Measurements from ENCODE around the gene STAP2. TPM values are rescaled to one million over a fixed set of nuclear protein-coding genes. Genes with fewer than 3 reads are reported as not detected.
"Not testable (repeated sequence)": the region's sequence is repeated elsewhere in the genome, so short reads cannot be mapped to it uniquely, and the experiment has no call there.

Gene STAP2
- total RNA-seq, 1 experiment from 2014 or later: 2.6 TPM

GRCh38 chr19:4278419-4279266 lies 60.0 kb downstream of the STAP2 start, which contains the start of gene SHD:
TSS of gene SHD (plus strand) at chr19:4279266. CDS start at chr19:4280064, 798 bp downstream.
- no peak for DNase-seq (ENCODE audit: extremely low read depth, low read depth)

GRCh38 chr19:4278010-4278409 lies 60.6 kb downstream of the STAP2 start:
- DNase-seq (ENCODE audit: extremely low read depth, low read depth): no peak

- DNase-seq (ENCODE audit: extremely low read depth, low read depth): no peak
These were observed 61.4 kb downstream of the STAP2 start for GRCh38 chr19:4277191-4277696.

DNA sequence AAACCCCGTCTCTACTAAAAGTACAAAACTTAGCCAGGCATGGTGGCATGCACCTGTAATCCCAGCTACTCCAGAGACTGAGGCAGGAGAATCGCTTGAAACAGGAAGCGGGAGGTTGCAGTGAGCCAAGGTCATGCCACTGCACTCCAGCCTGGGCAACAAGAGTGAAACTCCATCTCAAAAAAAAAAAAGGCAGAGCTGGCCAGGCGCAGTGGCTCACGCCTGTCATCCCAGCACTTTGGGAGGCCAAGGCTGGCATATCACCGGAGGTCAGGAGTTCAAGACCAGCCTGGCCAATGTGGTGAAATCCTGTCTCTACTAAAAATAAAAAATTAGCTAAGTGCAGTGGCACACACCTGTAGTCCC lies 64.3 kb downstream of the STAP2 start:
- DNase-seq (ENCODE audit: extremely low read depth, low read depth): not testable (repeated sequence)

Other genes starting within 250 kb of the STAP2 start
- 154 and 184 TPM in 2 replicates for gene MAP2K2, start 214.7 kb downstream of the STAP2 start, total RNA-seq (2014; rRNA removed; shearing (Covaris generic))
- not detected in 2 replicates for gene CREB3L3, start 185.2 kb downstream of the STAP2 start, total RNA-seq (2014; rRNA removed; shearing (Covaris generic))
- gene SIRT6, start 156.3 kb downstream of the STAP2 start, total RNA-seq (2014; rRNA removed; shearing (Covaris generic)): 13.9 and 14.8 TPM in 2 replicates
- gene ANKRD24, start 156.1 kb downstream of the STAP2 start, total RNA-seq (2014; rRNA removed; shearing (Covaris generic)): 0.20 and 0.37 TPM in 2 replicates
- 0.30 TPM in 1 of 2 replicates, not detected in the other for gene EBI3, start 109.3 kb downstream of the STAP2 start, total RNA-seq (2014; rRNA removed; shearing (Covaris generic))
- gene YJU2, start 91.7 kb downstream of the STAP2 start, total RNA-seq (2014; rRNA removed; shearing (Covaris generic)): 13.9 and 15.7 TPM in 2 replicates
- gene SHD, start 59.6 kb downstream of the STAP2 start, total RNA-seq (2014; rRNA removed; shearing (Covaris generic)): not detected in 2 replicates
- not detected in 2 replicates for gene TMIGD2, start 36.4 kb downstream of the STAP2 start, total RNA-seq (2014; rRNA removed; shearing (Covaris generic))
- not detected in 2 replicates for gene FSD1, start 34.2 kb downstream of the STAP2 start, total RNA-seq (2014; rRNA removed; shearing (Covaris generic))
- 2.3 and 3.5 TPM in 2 replicates for gene MPND, start 4.7 kb upstream of the STAP2 start, total RNA-seq (2014; rRNA removed; shearing (Covaris generic))
- gene SH3GL1, start 61.7 kb upstream of the STAP2 start, total RNA-seq (2014; rRNA removed; shearing (Covaris generic)): 31.1 and 36.6 TPM in 2 replicates
- 10.8 and 13.1 TPM in 2 replicates for gene CHAF1A, start 63.8 kb upstream of the STAP2 start, total RNA-seq (2014; rRNA removed; shearing (Covaris generic))
- gene UBXN6, start 119.0 kb upstream of the STAP2 start, total RNA-seq (2014; rRNA removed; shearing (Covaris generic)): 31.6 and 51.2 TPM in 2 replicates
- 15.1 and 15.6 TPM in 2 replicates for gene HDGFL2, start 133.5 kb upstream of the STAP2 start, total RNA-seq (2014; rRNA removed; shearing (Covaris generic))
- gene PLIN4, start 179.7 kb upstream of the STAP2 start, total RNA-seq (2014; rRNA removed; shearing (Covaris generic)): 0.02 and 0.06 TPM in 2 replicates
- gene PLIN5, start 196.4 kb upstream of the STAP2 start, total RNA-seq (2014; rRNA removed; shearing (Covaris generic)): not detected in 2 replicates
- gene LRG1, start 201.2 kb upstream of the STAP2 start, total RNA-seq (2014; rRNA removed; shearing (Covaris generic)): 0.15 TPM in 1 of 2 replicates, not detected in the other
- 4.2 and 5.9 TPM in 2 replicates for gene SEMA6B, start 220.9 kb upstream of the STAP2 start, total RNA-seq (2014; rRNA removed; shearing (Covaris generic))